Urothelium cell line (cell line): Measurements from ENCODE around the gene MEPCE.
"Not testable (repeated sequence)": the region's sequence is repeated elsewhere in the genome, so short reads cannot be mapped to it uniquely, and the experiment has no call there.

ENCODE experiments used
- DNase-seq: peaks from one replicate; pipeline ENCODE4 v3.0.0; 2011; ENCODE audit warnings: low spot score, mixed read lengths
- FAIRE-seq: peaks from 2 replicates; lab custom pipeline; 2011; peaks lifted over from hg19 to GRCh38; lab: Jason Lieb, UNC

Gene MEPCE

GRCh38 chr7:100433276-100433591 is 3.6 kb downstream of the MEPCE start:
- FAIRE-seq (no peak), DNase-seq (no peak)

- DNase-seq (no peak), FAIRE-seq (no peak)
These were observed 4.1 kb downstream of the MEPCE start for GRCh38 chr7:100433592-100434296.

GRCh38 chr7:100434297-100435144 is 4.9 kb downstream of the MEPCE start:
- FAIRE-seq (no peak), DNase-seq (no peak)

DNA sequence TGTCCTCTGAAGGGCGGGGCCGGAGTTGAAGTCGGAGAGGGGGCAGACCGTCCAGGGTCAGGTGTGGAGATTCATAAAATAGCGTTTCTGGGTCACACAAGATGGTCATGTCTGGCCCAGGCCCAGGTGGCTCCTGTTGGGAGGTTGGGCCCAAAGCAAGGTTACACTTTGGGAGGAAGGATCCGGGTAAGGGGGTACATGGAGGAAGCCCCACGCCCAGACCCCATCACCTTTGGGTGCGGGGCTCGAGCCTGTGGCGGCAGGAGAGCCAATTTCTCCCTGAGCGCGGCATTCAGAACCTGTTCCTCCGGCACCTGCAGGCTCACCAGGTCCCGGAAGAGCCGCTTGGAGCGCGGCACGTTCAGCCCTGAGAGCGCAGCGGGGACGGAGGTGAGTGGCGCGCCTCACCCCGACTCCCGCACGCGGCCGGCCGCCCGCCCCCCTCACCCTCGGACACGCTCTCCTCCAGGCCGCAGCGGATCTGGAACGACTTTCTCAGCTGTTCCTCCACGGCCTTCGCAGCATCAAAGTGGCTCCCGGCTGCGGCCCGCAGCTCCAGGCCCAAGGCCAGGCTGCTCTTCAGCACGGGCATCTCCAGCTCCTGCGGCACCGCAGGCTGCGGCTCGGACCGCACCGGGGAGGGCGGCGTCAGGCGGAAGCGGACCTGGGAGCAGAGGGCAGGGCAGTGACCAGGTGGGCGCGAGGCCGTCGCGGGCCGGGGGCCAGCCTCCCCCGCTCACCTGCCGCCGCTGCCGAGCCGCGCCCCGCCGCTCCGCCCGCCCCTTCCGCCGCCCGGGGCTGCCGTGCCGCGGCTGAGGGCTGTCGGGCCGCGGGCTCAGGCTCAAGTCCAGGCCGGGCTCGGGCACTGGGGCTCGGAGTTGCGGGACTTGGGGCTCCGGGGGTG is 6.0 kb downstream of the MEPCE start:
- FAIRE-seq (no peak), DNase-seq (peak; percentile 50)

DNA sequence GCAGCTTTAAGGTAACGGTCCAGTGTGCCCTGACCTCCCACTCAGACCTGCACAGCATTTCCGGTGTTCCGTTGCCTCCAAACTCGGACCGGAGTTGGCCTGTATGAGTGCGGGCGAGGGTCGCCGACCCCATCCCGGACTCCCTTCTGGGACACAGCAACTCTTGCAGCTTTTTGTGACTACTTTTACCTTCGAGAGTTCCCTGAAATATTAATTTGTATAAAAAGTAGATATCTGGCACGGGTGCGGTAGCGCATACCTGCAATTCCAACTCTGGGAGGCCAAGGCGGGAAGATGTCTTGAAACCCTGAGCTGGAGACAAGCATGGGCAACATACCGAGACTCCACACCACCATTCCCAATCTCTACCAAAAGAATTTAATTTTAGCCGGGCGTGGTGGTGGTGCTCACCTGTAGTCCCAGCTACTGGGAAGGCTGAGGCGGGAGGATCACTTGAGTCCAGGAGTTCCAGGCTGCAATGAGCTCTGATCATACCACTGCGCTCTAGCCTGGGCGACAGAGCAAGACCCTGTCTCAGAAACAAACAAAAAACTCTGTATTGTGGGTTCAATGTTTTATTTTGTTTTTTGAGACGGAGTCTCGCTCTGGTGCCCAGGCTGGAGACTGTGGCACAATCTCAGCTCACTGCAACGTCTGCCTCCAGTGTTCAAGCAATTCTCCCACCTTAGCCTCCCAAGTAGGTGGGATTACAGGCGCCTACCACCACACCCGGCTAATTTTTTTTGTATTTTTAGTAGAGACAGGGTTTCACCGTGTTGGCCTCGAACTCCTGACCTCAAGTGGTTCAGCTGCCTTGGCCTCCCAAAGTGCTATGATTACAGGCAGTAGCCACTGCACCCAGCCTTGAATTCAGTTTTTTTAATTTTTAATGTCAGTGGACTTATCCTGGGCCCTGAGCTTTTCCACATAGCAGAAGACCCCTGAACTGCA is 7.8 kb downstream of the MEPCE start:
- DNase-seq (no peak), FAIRE-seq (no peak)

GRCh38 chr7:100438172-100438571 is 8.5 kb downstream of the MEPCE start:
- DNase-seq (no peak), FAIRE-seq (no peak)

DNA sequence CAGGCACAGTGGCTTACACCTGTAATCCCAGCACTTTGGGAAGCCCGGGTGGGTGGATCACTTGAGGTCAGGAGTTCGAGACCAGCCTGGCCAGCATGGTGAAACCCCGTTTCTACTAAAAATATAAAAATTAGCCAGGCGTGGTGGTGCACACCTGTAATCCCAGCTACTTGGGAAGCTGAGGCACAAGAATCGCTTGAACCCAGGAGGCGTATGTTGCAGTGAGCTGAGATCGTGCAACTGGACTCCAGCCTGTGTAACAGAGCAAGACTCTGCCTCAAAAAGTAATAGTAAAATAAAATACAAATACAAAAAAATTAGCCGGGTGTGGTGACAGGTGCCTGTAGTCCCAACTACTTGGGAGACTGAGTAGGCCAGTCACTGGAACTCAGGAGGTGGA is 9.1 kb downstream of the MEPCE start:
- FAIRE-seq, DNase-seq: not testable (repeated sequence)

GRCh38 chr7:100439244-100439643 is 9.6 kb downstream of the MEPCE start:
- DNase-seq, FAIRE-seq: not testable (repeated sequence)

- FAIRE-seq (no peak), DNase-seq (no peak)
These were observed 12.3 kb downstream of the MEPCE start for GRCh38 chr7:100441641-100442535.

DNA sequence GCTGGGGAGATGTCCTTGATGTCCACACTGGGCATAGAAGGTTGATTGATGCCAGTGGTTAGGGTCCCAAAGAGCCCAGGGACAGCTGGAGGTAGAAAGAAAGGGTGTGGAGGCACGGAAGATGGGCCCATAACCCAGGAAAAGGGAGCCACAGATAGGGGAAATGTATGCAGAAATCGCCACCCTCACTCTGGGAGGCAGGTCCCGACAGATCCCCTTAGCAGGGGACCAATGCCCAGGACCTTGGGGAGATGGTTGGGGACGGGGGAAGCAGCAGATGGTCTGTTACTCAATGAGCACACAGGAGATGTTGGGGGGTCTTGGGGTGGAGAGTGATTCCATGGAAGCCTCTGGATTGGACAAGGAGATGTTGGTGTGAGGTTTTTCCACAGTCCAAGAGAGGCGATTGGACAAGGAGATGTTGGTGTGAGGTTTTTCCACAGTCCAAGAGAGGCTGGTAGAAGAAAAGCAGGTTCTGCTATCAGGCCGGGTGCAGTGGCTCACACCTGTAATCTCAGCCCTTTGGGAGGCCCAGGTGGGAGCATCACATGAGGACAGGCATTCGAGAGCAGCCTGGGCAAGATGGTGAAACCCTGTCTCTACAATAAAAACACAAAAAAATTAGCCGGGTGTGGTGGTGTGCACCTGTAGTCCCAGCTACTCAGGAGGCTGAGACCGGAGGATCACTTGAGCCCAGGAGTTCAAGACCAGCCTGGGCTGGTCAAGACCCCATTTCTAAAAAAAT is 13.6 kb downstream of the MEPCE start:
- DNase-seq (no peak), FAIRE-seq (no peak)

GRCh38 chr7:100444311-100445278 is 15.0 kb downstream of the MEPCE start:
- FAIRE-seq, result no peak

GRCh38 chr7:100446040-100446439 is 16.4 kb downstream of the MEPCE start:
- FAIRE-seq (no peak), DNase-seq (no peak)

More at GRCh38 chr7:100444311-100445278, 15.0 kb downstream of the MEPCE start:
- DNase-seq, result peak; percentile 53

DNA sequence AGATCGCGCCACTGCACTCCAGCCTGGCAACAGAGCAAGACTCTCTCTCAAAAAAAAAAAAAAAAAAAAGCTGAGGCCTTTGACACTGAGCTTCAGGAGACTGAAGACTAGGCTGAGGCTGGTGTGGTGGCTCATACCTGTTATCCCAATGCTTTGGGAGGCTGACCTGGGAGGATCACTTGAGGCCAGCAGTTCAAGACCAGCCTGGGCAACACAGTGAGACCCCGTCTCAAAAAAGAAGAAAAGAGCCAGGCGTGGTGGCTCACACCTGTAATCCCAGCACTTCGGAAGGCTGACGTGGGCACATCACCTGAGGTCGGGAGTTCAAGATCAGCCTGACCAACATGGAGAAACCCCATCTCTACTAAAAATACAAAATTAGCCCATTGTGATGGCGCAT is 17.7 kb downstream of the MEPCE start:
- FAIRE-seq, DNase-seq: not testable (repeated sequence)

- FAIRE-seq (no peak), DNase-seq (no peak)
These were observed 19.7 kb downstream of the MEPCE start for GRCh38 chr7:100449190-100449795.

DNA sequence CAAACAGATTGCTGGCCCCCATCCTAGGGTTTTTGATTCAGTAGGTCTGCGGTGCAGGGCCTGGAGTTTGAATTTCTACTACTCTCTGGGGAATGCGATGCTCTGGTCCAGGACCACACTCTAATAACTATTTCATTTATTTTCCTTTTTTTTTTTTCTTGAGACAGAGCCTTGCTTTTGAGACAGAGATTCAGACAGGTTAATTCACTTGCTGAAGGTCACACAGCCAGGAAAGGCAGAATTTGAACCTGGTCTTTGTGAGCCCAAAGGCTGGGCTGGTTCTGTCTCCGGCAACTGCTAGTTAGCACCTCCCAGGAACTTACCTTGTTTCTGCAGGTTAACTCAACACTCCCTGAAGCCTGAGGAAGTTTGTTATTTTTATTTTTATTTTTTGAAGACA is 22.9 kb downstream of the MEPCE start:
- FAIRE-seq (no peak), DNase-seq (no peak)

DNA sequence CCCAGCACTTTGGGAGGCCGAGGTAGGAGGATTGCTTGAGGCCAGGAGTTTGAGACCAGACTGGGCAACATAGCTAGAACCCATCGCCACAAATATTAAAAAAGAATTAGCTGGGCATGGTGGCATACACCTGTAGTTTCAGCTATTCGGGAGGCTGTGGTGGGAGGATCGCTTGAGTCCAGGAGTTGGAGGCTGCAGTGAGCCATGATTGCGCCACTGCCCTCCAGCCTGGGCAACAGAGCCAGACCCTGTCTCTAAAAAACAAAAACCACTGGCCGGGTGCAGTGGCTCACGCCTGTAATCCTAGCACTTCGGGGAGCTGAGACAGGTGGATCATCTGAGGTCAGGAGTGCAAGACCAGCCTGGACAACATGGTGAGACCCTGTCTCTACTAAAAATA is 24.2 kb downstream of the MEPCE start:
- FAIRE-seq, DNase-seq: not testable (repeated sequence)

DNA sequence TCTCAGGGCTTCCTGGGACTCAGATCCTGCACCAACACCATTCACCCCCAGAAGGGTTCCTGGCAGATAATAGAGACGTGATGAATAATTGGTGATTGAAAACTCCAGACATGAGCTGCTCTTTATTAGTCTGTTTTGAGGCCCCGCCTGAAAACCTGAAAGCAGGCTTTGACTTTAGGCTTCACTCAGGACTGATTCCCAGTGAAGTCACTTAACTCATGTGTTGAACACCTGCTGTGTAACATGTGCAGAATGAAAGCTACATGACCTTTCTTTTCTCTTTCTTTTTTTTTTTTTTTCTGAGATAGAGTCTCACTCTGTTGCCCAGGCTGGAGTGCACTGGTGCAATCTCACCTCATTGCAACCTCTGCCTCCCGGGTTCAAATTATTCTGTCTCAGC is 25.6 kb downstream of the MEPCE start:
- no peak for DNase-seq
- no peak for FAIRE-seq
